ENCODE data around the gene HEPACAM.

DNA sequence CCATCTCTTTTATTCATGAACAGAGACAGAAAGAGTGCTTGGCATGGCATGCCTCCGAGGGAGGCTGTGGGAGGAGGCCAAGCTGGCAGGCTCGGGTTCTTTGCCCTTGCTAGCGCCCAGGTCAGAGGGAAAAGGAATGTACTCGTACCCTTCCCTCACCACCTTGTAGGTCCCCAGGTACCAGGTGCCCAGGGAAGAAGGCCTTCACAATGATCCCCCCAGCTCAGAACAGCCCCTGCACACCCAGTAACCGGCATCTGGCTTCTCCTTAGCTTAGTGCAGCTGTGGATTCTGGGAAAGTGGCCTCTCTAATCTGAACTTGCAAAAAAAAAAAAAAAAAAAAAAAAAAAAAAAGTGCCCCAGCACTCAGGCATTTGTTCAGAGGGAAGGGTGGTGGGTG is 15.5 kb downstream of the HEPACAM start:
- TF ChIP-seq, protein P1, sequence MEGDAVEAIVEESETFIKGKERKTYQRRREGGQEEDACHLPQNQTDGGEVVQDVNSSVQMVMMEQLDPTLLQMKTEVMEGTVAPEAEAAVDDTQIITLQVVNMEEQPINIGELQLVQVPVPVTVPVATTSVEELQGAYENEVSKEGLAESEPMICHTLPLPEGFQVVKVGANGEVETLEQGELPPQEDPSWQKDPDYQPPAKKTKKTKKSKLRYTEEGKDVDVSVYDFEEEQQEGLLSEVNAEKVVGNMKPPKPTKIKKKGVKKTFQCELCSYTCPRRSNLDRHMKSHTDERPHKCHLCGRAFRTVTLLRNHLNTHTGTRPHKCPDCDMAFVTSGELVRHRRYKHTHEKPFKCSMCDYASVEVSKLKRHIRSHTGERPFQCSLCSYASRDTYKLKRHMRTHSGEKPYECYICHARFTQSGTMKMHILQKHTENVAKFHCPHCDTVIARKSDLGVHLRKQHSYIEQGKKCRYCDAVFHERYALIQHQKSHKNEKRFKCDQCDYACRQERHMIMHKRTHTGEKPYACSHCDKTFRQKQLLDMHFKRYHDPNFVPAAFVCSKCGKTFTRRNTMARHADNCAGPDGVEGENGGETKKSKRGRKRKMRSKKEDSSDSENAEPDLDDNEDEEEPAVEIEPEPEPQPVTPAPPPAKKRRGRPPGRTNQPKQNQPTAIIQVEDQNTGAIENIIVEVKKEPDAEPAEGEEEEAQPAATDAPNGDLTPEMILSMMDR (IDR thresholded peaks at IDR 0.05; ENCODE audit: insufficient read depth, low read depth, low read length), result no peak
- TF ChIP-seq EZH2 (IDR thresholded peaks at IDR 0.05; ENCODE audit: insufficient read depth, low read length), result no peak
